ENCODE data around the gene TFAP2C.

- TF ChIP-seq SUZ12 (IDR thresholded peaks at IDR 0.05; ENCODE audit: extremely low read depth, insufficient read depth, insufficient read length) (no peak), YY1 (IDR thresholded peaks at IDR 0.05; ENCODE audit: insufficient read depth, insufficient read length) (no peak), ZNF274 (IDR thresholded peaks at IDR 0.05; ENCODE audit: low read depth, low read length) (no peak)
Measured at GRCh38 chr20:56629464-56630085, 469 bp downstream of the TFAP2C start.
